NT2/D1 (cell line): ENCODE measurements around the gene ST6GALNAC2.

Experiments
- SUZ12 ChIP-seq: IDR thresholded peaks from 2 replicates; pipeline ENCODE4 v1.6.1; 2011; ENCODE audit not compliant: insufficient read length, insufficient read depth; ENCODE audit errors: extremely low read depth
- YY1 ChIP-seq: IDR thresholded peaks from 2 replicates; pipeline ENCODE4 v1.6.1; 2011; ENCODE audit not compliant: insufficient read length, insufficient read depth

DNA sequence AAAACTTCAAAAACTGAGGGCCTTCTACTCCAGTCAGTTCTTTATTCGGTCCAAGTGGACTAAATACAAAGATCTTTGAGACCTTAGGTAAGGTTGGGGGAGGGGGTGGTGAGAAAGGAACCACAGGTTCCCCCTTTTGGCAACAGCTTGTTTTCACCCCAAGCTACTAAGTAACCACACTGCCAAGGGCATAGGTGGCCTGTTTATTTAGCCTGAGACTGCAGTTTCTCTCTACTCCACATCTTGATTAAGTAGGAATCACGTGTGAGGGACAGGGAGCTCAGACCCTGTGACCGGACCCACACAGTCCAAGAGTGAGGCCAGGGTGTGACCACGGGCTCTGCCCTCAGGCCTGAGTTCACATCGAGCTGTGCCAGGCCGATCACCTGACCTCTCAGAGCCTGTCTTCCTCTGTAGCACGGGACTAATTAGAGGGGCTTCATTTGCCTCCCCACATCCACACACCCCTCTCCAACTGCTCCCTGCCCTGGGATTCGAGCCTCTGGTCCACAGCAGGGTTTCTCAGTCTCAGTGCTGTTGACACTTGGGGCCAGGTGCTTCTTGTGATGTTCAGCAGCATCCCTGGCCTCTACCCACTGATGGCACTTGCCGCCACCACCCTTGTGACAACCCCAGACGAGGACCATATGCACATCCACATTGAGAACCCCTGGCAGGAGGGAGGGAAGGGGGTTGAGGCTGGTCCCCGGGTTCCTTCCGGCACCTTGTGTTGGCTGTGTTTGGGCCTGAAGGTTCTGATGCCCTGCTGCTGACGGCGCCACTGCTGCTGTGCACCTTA lies 17.8 kb downstream of the ST6GALNAC2 start:
- TF ChIP-seq SUZ12 (no peak), YY1 (no peak)
